PC-3 (cell line): ENCODE results near the gene MAP3K7CL. TPM values are rescaled to one million over a fixed set of nuclear protein-coding genes. Genes with fewer than 3 reads are reported as not detected.

Experiments used
- ATAC-seq: fragments of 200-7000 bp; cut with Tn5 transposase; 2 replicates; pipeline ENCODE4 v1.9.1; 2020; ENCODE audit warnings: mild to moderate bottlenecking, moderate library complexity
- BruUV-seq: library from RNA; stranded (reverse); fragments of 400-500 nt; replicated peaks from 2 replicates; lab custom pipeline; 2021; lab: Mats Ljungman, UMichigan
- CTCF ChIA-PET: fragments of 300-600 bp; sonication (Branson Sonifier 250); formaldehyde crosslinking; loops from one replicate; lab custom pipeline; 2022; ENCODE audit warnings: antibody characterized with exemption; lab: Charles Lee
- POLR2A ChIA-PET: fragments of 300-600 bp; sonication (Branson Sonifier 250); formaldehyde crosslinking; loops from one replicate; lab custom pipeline; 2022; ENCODE audit warnings: antibody characterized with exemption; ENCODE audit not compliant: unreplicated experiment; lab: Charles Lee
- DNase-seq: peaks from one replicate; pipeline ENCODE4 v3.0.0-alpha.2; 2015
- H2AFZ ChIP-seq: fragments of 300-600 bp; sonication (generic); 2 replicates; pipeline ENCODE4 v1.6.0; 2016; ENCODE audit warnings: antibody characterized with exemption, low read length
- H3F3A ChIP-seq: fragments of 300-600 bp; sonication (generic); one replicate; pipeline ENCODE4 v1.6.0; 2017; ENCODE audit warnings: antibody characterized with exemption, low read length, control low read depth, mild to moderate bottlenecking; ENCODE audit not compliant: unreplicated experiment
- H3K27ac ChIP-seq: fragments of 300-600 bp; sonication (generic); 2 replicates; pipeline ENCODE4 v1.5.1; 2016; ENCODE audit warnings: mild to moderate bottlenecking, low read length
- H3K27me3 ChIP-seq: fragments of 300-600 bp; sonication (generic); 2 replicates; pipeline ENCODE4 v1.6.1; 2016; ENCODE audit warnings: low read length, mixed read lengths
- H3K36me3 ChIP-seq: fragments of 300-600 bp; sonication (generic); 2 replicates; pipeline ENCODE4 v1.6.1; 2016; ENCODE audit warnings: low read depth, mixed run types, low read length, mixed read lengths
- H3K4me1 ChIP-seq: fragments of 300-600 bp; sonication (generic); 2 replicates; pipeline ENCODE4 v1.5.1; 2016; ENCODE audit warnings: low read length; ENCODE audit not compliant: insufficient read depth
- H3K4me2 ChIP-seq: fragments of 300-600 bp; sonication (generic); 2 replicates; pipeline ENCODE4 v1.6.0; 2016; ENCODE audit warnings: low read length
- H3K4me3 ChIP-seq: fragments of 300-600 bp; sonication (generic); 2 replicates; pipeline ENCODE4 v1.5.1; 2016; ENCODE audit warnings: mild to moderate bottlenecking, low read length, mixed read lengths
- H3K79me2 ChIP-seq: fragments of 300-600 bp; sonication (generic); 2 replicates; pipeline ENCODE4 v1.6.1; 2017; ENCODE audit warnings: low read length, mixed read lengths
- H3K9ac ChIP-seq: fragments of 300-600 bp; sonication (generic); 2 replicates; pipeline ENCODE4 v1.6.0; 2016; ENCODE audit warnings: mild to moderate bottlenecking, low read length
- H3K9me2 ChIP-seq: fragments of 300-600 bp; sonication (generic); replicated peaks from 2 replicates; pipeline ENCODE4 v1.6.1; 2016; ENCODE audit warnings: mixed run types, low read length, mixed read lengths
- H3K9me3 ChIP-seq: fragments of 300-600 bp; sonication (generic); 2 replicates; pipeline ENCODE4 v1.6.1; 2016; ENCODE audit warnings: low read length, mixed read lengths
- H4K20me1 ChIP-seq: fragments of 300-600 bp; sonication (generic); 2 replicates; pipeline ENCODE4 v1.6.1; 2016; ENCODE audit warnings: low read length, mixed read lengths
- EZH2 ChIP-seq: fragments of 300-600 bp; sonication (generic); IDR thresholded peaks from one replicate; pipeline ENCODE4 v1.6.1; 2017; ENCODE audit warnings: antibody characterized with exemption, mild to moderate bottlenecking, low read length; ENCODE audit not compliant: unreplicated experiment
- EZH2phosphoT487 ChIP-seq: fragments of 300-600 bp; sonication (generic); IDR thresholded peaks from 2 replicates; pipeline ENCODE4 v1.6.1; 2018; ENCODE audit warnings: mild to moderate bottlenecking, antibody characterized with exemption, low read length, borderline replicate concordance
- intact Hi-C: fragments of 100-400 bp; cut with micrococcal nuclease; formaldehyde crosslinking; loops from 2 replicates; pipeline ENCODE4 v1.9.0; 2023
- total RNA-seq: library from RNA; depleted of rRNA; stranded (reverse); fragments of >200 nt; gene quantifications from 2 replicates; pipeline ENCODE4 v1.2.3, GENCODE V29; 2014
- TF ChIP-seq, protein P1 (sequence below): fragments of 300-600 bp; sonication (generic); conservative IDR thresholded peaks from 2 replicates; pipeline ENCODE4 v1.5.1; 2017; ENCODE audit warnings: antibody characterized with exemption, low read depth, mild to moderate bottlenecking, low read length

MAP3K7CL gene
- total RNA-seq, 1 experiment from 2014 or later: 1.3 TPM

DNA sequence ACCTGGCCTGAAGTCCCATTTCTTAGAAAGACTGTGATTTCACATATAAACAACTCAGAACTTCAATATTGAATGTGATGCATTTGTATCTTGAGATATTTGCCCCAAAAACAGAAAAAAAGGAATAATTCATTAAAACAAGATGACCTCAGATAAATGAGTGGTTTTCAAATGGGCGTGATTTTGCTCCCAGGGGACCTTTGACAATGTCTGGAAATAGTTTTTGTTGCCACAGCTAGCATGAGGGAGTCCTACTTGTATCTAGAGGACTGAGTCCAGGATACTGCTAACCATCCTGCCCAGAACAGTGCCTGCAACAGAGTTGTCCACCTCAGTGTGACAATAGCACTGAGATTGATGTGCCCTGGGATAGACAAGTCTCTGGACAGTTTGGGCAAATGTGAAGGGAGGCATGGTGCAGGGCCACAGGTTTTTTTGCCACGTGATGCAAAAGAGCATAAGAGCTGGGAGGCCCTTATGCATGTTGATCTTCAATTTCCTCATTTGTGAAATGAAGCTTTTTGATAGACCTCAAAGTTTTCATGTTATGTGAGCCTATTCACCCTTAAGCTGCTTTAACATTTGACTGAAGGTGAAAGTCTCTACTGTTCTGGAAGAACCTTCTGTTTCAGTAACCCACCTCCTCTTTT, 46.2 kb downstream of the MAP3K7CL start:
- Histone ChIP-seq H3K9me3 (no peaks in the 10 kb centered on the region), H3K4me2 (no peak overlapping the region), H3K36me3 (no peaks in the 10 kb centered on the region), H3K27me3 (no peaks in the 10 kb centered on the region), H3K27ac (no peak overlapping the region), H3K9ac (no peak overlapping the region), H4K20me1 (no peaks in the 10 kb centered on the region), H3F3A (no peaks in the 10 kb centered on the region), H3K4me1 (peaks cover 22% of the 10 kb centered on the region), H3K9me2 (no peaks in the 10 kb centered on the region), H2AFZ (no peak overlapping the region), H3K4me3 (no peak overlapping the region), H3K79me2 (no peaks in the 10 kb centered on the region)
- TF ChIP-seq, protein P1, sequence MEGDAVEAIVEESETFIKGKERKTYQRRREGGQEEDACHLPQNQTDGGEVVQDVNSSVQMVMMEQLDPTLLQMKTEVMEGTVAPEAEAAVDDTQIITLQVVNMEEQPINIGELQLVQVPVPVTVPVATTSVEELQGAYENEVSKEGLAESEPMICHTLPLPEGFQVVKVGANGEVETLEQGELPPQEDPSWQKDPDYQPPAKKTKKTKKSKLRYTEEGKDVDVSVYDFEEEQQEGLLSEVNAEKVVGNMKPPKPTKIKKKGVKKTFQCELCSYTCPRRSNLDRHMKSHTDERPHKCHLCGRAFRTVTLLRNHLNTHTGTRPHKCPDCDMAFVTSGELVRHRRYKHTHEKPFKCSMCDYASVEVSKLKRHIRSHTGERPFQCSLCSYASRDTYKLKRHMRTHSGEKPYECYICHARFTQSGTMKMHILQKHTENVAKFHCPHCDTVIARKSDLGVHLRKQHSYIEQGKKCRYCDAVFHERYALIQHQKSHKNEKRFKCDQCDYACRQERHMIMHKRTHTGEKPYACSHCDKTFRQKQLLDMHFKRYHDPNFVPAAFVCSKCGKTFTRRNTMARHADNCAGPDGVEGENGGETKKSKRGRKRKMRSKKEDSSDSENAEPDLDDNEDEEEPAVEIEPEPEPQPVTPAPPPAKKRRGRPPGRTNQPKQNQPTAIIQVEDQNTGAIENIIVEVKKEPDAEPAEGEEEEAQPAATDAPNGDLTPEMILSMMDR: no peak
- TF ChIP-seq EZH2: no peak
- no peak for TF ChIP-seq EZH2phosphoT487
- ChIA-PET POLR2A (no interaction called here), CTCF (no interaction called here)
- intact Hi-C loops: no loop called here
- ATAC-seq: no peak
- no TSS peak for BruUV-seq
- no peak for DNase-seq

GRCh38 chr21:29177800-29178199, 47.4 kb downstream of the MAP3K7CL start:
- DNase-seq (no peak), ATAC-seq (no peak)
- Histone ChIP-seq H3K4me3 (no peak overlapping the region), H3K9me2 (no peaks in the 10 kb centered on the region), H3F3A (no peaks in the 10 kb centered on the region), H3K4me2 (no peak overlapping the region), H3K9me3 (no peaks in the 10 kb centered on the region), H3K4me1 (peaks cover 29% of the 10 kb centered on the region), H2AFZ (no peak overlapping the region), H3K27me3 (no peaks in the 10 kb centered on the region), H4K20me1 (no peaks in the 10 kb centered on the region), H3K27ac (no peak overlapping the region), H3K36me3 (no peaks in the 10 kb centered on the region), H3K79me2 (no peaks in the 10 kb centered on the region), H3K9ac (no peak overlapping the region)
- ChIA-PET POLR2A (no interaction called here), CTCF (no interaction called here)
- intact Hi-C loops: no loop called here
- BruUV-seq: no TSS peak
- TF ChIP-seq, protein P1: no peak
- no peak for TF ChIP-seq EZH2
- TF ChIP-seq EZH2phosphoT487: no peak

DNA sequence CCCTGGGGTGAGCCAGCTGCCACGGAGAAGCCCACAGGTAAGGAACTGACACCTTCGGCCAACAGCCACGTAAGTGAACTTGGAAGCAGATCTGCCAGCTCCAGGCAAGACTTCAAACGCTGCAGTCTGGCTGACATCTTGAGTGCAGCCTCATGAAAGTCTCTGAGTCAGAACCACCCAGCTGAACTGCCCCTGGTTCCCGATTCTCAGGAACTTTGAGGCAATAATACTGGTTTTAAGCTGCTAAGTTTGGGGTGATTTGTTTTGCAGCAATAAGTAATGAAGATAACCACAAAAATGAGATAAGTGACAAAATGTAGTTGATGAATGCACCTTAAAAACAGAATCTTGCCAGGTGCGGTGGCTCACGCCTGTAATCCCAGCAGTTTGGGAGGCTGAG, 48.5 kb downstream of the MAP3K7CL start:
- Histone ChIP-seq H3F3A (no peaks in the 10 kb centered on the region), H3K27me3 (no peaks in the 10 kb centered on the region), H3K9ac (no peak overlapping the region), H3K9me3 (no peaks in the 10 kb centered on the region), H4K20me1 (no peaks in the 10 kb centered on the region), H3K27ac (no peak overlapping the region), H3K4me1 (peaks cover 33% of the 10 kb centered on the region), H3K36me3 (no peaks in the 10 kb centered on the region), H3K79me2 (no peaks in the 10 kb centered on the region), H3K4me3 (no peak overlapping the region), H3K4me2 (no peak overlapping the region), H2AFZ (no peak overlapping the region), H3K9me2 (no peaks in the 10 kb centered on the region)
- ChIA-PET CTCF (interaction anchor here (0.6 kb wide), 1 partner anchor 164 kb away, joined by 3 read pairs; no protein-coding TSS in a partner anchor), POLR2A (no interaction called here)
- BruUV-seq: no TSS peak
- TF ChIP-seq EZH2 (no peak), EZH2phosphoT487 (no peak)
- TF ChIP-seq, protein P1: no peak
- ATAC-seq (no peak), DNase-seq (no peak)
- intact Hi-C loops: no loop called here
